Measurements from ENCODE around the gene ACER2. TPM values are rescaled to one million over a fixed set of nuclear protein-coding genes. Genes with fewer than 3 reads are reported as not detected.

Gene ACER2
- total RNA-seq, 1 donor from 2014 or later: 3.4 TPM

DNA sequence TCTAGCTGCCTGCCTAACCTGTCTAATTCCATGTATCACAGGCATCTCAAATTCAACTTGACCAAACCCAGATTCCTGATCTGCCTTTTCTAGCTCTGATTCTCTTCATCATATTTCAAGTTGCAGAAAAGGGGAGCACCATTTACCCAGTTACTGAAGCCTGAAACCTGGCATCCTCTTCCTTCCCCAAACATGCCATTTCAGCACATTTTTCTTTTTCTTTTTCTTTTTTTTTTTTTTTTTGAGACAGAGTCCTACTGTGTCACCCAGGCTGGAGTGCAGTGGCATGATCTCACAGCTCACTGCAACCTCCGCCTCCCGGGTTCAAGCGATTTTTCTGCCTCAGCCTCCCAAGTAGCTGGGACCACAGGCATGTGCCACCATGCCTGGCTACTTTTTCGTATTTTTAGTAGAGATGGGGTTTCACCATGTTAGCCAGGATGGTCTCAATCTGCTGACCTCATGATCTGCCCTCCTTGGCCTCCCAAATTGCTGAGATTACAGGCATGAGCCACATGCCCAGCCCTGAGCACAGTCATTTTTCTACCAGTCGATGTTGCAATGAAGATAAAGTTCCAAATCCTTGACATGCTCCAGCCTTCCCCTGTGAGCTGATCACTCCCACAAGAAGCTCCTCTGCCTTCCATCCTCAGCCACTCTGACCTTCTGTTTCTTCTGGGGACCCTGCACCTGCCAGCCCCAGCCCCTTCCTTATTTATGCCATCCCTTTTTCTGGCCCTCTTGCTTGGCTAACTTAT lies 32.2 kb downstream of the ACER2 start:
- ATAC-seq (ENCODE audit: poor library complexity): peak; percentile 75
- DNase-seq: no peak
- intact Hi-C loops (cut with DNase I): no loop called here

DNA sequence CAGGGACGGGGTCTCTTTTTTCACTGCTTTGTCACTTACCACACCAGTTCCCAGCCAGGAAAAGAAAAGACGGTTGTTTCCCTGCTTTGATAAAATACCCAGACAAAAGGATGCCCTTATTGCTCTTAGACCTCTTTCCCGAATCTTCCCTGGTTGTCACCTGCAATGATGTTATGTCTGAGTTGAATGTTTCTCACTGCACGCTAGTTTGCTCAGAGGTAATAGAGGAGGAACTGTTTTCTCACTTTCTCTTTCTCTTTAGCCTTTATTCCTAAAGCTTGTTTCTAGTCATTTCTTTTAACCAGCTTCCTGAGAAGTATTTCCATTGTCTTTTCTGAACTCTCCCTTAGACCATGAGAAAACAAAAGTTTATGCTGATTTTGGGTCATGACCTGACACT lies 32.9 kb downstream of the ACER2 start:
- intact Hi-C loops (cut with DNase I): no loop called here
- no peak for DNase-seq
- no peak for ATAC-seq (ENCODE audit: poor library complexity)

DNA sequence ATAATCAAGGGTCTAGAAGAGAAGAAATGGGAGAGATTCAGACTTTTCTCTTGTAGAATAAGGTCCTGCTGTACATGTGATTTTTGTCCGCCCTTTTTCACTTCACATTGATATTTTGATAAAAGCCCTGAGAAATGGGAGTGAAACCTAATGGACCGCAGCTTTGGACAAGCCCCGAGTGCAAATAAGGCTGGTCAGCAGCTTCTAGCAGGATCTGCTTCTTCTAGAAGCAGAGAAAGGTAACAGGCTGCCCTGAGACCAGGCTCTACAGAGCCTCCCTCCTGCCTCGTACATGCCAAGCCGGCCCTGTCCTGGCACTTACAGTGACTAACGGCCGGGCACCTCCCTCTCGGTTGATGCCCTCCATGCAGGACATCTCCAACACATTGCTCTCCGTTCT lies 33.4 kb downstream of the ACER2 start:
- intact Hi-C loops (cut with DNase I): no loop called here

DNA sequence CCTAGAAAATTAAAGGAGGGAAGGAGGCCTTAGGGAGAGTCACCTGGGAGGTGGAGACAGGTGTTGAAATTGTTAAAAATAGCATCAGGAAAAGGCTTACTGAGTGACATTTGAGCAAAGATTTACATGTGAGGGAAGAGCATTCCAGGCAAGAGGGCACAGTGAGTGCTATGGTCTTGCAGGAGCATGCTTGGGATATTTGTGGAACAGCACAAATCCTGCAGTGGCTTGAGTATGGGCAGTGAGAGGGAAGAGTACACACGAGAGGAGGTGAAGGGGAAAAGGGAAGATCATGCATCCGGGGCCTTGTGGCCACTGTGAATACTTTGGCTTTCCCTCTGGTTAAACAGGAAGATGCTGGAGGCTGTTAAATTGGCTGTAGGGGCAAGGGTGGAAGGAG lies 36.6 kb downstream of the ACER2 start:
- DNase-seq: no peak
- intact Hi-C loops (cut with DNase I): no loop called here
- ATAC-seq (ENCODE audit: poor library complexity): no peak

More for the DNA sequence above, 33.4 kb downstream of the ACER2 start:
- ATAC-seq (ENCODE audit: poor library complexity) (no peak), DNase-seq (no peak)

DNA sequence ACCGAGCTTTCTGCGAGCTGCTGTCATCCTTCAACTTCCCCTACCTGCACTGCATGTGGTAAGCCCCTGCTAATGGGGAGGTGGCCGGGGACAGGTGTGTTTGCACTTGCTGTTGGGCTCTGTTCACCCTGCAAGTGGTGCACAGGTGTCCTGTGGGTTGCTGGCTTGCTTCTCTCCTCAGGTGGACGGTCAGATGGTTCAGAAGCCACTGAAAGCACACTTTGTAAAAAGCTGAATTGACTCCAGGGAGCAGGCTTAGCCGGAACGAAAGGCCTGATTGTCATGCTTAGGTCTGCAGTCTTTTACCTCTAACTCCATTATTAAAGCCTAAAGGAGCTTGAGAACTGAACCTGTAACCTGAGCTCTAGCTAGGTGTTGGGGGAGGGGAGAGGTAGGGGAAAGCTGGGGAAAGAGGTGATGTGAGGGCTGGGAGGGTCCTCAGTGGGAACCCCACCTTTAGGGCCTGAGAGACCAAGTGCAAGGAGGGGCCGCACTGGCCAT lies 37.6 kb downstream of the ACER2 start:
- intact Hi-C loops (cut with DNase I): no loop called here
- ATAC-seq (ENCODE audit: poor library complexity) (no peak), DNase-seq (no peak)

DNA sequence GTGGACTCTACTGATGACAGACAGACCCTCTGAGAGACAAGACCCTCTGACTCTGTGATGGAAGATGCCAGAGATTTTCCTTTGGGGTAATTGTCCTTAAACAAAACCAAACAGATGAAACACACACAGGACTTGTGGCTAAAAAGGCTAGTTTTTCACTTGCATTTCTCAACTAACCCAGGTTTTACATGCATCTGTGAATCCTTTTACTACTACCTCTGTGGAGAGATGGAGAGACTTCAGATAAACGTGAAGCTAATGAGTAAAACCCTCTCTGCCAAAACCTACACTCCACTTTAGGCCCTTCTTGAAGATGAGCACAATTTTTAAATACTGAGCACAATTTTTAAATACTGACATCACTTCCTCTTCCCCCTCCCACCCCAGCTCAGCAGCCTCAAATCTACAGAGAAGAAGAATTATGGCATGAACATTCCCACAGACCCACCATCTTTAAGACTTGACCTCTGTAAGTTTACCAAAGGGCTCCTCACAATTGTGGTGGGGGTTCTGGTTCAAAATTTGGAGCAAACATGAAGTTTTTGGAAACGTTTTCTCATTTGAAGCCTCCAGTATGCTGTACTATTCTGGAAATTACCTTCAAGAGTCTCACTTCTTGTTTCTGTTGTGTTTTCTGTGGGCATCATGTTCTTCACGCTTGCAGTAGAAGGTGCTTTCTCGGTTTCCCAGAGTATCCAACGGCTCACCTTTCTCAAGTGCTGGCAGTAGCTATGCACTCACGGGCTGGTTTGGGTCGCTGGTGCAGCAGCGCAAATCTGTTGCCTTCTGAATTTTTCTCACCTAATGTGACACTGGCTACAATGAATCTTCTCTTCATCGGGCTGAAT lies 42.7 kb downstream of the ACER2 start:
- intact Hi-C loops (cut with DNase I): no loop called here
- ATAC-seq (ENCODE audit: poor library complexity): no peak
- DNase-seq: no peak

DNA sequence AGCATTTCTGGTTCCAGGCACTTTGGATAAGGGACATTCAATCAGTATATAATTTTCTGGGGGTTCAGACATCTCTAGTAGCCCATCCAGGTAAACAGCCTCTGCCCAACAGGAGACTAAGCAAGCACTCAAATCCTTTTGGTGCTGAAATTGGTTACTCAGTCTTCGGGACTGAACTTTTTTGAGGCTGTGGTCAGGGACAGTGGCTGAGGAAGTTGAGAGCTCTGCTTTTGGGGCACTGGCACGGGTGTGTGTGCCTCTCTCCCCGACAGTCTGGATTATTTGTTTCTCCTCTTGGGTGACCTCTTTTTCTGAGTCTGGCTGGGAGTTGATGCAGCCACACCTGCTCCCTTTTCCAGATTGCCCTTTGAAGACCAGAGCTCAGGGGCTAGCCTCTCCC lies 47.6 kb downstream of the ACER2 start:
- peak; percentile 18 for ATAC-seq (ENCODE audit: poor library complexity)
- intact Hi-C loops (cut with DNase I): loop anchor here (5.0 kb wide), 3 partner anchors 79 to 409 kb away; partner anchors contain the start of gene RRAGA

DNA sequence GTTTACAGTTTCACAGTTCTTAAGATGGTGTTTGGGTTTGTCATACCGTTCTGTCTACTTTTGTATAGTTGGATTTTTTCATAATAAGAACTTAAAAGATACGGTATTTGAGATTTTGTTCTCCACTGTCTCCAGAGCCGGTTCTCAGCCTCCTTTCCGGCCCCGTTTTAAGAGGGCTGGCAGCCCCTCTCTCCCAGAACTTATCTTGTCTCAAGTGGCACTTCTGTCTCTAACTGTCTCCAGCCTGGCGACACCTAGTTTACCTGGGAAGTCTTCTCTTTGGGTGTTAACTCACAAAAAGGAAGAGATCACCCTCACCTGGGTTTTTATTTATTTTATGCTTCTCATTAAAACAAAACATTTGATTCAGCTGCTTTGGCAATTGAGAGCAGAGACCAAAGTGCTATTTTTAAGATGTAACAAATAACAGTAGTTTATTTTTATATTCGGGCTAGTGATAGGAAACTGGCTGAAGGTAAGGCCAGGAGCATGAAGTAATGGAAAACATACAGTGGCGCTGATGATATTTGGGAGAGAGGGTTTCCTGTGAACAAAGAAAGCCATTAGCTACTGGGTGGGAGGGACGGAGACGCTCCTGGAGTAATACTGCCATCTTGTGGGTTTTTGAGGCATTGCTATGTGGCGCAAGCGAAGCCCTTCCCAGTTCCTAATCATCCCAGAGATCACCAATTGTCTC lies 48.3 kb downstream of the ACER2 start:
- DNase-seq (peak; percentile 54), ATAC-seq (ENCODE audit: poor library complexity) (peak; percentile 97)
- intact Hi-C loops (cut with DNase I): loop anchor here (5.0 kb wide), 3 partner anchors 80 to 410 kb away; partner anchors contain the start of gene RRAGA

More for the DNA sequence above, 47.6 kb downstream of the ACER2 start:
- no peak for DNase-seq

DNA sequence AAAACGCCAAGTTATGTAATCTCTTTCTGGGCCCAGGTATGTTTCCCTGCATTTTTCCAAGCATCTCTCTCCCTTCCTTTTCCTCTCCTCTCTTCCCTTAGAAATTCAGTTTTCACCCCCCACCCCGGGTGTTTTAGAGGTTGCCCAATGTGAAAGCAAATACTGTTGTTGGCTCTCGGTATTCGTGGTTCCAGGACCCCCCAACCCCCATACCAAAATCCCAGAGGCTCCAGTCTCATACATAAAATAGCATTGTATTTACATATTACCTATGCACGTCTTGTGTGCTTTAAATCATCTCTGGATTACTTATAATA lies 48.8 kb downstream of the ACER2 start:
- intact Hi-C loops (cut with DNase I): loop anchor here (5.0 kb wide), 3 partner anchors 80 to 410 kb away; partner anchors contain the start of gene RRAGA
- DNase-seq (no peak), ATAC-seq (ENCODE audit: poor library complexity) (no peak)

DNA sequence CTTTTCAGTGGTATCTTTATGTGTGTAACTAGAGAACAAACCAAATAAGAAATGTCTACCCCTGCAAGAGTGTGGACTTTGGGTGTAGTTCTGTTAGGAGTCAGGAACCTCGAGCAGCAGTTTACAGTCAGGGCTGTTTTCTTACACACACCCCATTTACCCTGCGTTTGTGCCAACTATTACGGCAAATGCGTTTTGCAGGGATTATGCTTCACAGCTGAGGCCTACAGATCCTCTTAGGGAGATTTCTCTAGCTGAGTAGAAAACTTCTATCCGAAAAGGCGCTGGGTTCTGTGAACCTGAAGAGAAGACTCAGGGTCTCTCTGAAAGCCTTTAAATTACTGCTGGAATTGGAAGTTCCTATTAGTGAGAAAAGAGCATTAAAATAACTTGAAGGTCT lies 51.4 kb downstream of the ACER2 start:
- DNase-seq (no peak), ATAC-seq (ENCODE audit: poor library complexity) (no peak)
- intact Hi-C loops (cut with DNase I): no loop called here

DNA sequence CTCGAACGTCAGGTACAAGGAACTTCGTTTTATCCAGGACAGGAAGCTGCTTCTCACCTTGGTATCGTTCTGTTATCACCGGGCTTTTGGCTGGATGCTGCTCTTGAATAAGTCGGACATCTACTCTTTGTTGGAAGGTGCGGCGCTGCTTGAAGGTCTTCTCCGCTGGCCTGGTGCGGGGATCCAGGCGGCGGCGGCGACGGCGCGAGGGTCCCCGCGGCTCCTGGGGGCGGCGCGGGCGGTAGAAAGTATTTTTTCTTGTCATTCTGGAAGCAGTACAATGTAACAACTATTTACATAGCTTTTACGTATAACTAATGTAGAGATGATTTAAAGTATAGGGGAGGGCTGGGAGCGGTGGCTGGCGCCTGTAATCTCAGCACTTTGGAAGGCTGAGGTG lies 52.3 kb downstream of the ACER2 start:
- intact Hi-C loops (cut with DNase I): no loop called here
- DNase-seq: no peak

DNA sequence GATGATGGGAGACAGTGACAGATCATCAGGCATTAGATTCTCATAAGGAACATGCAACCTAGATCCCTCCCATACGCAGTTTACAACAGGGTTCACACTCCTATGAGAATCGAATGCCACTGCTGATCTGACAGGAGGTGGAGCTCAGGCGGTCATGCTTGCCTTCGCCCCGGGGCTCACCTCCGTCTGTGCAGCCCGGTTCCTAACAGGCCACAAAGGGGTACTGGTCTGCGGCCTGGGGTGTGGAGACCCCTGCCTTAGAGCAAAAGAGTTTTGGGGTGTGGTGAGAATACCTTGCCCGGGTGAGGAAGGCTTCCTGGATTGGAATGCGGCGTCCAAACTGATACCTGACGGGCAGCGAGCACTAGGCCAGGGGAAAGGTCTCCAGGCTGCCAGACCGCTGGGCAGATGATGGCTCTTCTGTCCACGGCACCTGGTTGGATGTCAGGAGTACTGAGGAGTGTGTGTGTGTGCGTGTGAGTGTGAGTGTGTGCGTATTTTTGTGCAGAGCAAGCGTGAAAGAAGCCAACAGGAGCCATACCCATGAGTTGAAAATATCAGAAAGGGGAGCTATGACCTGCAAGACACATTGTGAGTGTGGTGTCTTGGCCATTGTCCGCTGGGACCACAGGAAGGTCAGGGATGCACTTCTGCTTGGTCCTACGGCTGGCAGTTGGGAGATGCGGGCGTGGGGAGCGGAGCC lies 55.4 kb downstream of the ACER2 start:
- ATAC-seq (ENCODE audit: poor library complexity) (no peak), DNase-seq (no peak)
- intact Hi-C loops (cut with DNase I): no loop called here

More for the DNA sequence above, 52.3 kb downstream of the ACER2 start:
- ATAC-seq (ENCODE audit: poor library complexity): no peak

DNA sequence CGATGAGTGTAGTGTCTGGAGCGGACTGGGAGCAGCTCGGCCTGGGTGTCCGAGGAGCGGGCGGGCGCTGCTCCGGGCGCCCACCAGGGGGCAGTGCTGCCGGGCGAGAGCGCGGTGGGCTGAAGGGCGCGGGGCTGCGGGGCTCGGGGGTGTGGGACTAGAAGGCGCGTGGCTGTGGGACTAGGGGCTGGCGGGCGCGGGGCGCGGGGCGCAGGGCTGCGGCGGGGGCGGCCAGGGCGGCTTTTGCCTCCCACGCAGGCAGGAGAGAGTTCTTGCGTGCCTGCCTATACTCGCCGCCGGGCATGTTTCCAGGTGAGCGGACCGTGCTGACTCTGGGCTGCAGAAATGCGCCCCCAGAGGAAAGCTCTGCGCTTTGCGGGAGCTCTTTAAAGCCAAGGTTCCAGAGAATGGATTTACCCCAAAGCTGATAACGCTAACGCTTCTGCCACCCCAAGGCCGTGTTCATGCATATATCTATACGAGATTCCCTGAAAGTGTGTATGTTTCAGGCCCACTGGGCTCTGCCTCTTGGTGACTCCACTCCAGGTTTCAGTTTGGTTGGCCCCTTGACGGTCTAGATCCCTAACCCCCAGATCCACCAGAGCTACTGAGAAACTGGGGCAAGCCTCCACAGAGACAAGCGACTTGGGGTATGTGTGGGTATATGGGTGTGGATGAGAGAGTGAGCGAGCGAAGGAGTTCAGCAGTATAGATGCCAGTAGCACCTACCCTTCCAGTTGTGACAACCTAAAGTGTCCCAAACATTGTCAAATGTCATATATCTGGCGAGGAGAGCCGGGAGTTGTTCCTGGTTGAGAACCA lies 56.2 kb downstream of the ACER2 start:
- DNase-seq: peak; percentile 84
- intact Hi-C loops (cut with DNase I): no loop called here
- ATAC-seq (ENCODE audit: poor library complexity): peak; percentile 97

DNA sequence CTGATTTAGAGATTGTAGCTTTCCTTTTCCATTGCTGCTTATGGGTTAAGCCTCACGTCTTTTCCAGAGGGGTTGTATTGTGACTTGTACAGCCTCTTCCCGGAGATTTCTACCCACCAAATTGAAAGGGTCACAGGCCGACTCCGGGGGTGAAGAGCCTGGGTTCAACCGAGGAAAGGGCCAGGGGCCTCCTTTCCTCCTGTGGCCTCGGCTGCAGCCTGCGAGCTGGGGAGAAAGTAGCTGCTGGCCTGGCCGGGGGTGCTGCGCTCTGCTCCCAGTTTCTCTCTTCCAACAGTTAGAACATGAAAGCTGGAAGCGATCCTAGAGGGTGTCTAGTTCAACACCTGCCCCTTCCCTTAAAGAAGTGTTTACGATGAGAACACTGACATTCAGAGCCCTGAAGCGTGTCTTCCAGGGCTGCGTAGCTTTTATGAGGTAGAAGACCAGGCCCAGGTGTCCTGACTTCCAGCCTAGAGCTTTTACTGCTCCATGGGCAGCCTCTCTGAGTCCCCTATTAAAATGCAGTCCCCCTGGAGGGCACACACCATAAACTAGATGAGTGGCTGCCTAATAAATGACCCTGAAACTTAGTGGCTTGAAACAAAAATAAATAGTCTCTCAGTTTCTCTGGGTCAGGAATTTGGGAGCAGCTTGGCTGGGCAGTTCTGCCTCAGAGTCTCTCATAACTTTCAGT lies 56.9 kb downstream of the ACER2 start:
- intact Hi-C loops (cut with DNase I): no loop called here
- no peak for DNase-seq
- no peak for ATAC-seq (ENCODE audit: poor library complexity)

DNA sequence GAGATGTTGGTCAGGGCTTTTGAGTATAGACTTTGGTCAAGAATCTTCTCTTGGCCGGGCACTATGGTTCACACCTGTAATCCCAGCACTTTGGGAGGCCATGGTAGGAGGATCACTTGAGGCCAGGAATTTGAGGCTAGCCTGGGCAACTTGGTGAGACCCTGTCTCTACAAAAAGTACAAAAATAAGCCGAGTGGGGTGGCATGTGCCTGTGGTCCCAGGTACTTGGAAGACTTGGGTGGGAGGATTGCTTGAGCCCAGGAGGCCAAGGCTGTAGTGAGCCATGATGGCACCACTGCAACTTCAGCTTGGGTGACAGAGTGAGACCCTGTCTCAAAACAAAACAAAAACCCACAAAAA lies 57.5 kb downstream of the ACER2 start:
- intact Hi-C loops (cut with DNase I): no loop called here
- ATAC-seq (ENCODE audit: poor library complexity) (no peak), DNase-seq (no peak)

DNA sequence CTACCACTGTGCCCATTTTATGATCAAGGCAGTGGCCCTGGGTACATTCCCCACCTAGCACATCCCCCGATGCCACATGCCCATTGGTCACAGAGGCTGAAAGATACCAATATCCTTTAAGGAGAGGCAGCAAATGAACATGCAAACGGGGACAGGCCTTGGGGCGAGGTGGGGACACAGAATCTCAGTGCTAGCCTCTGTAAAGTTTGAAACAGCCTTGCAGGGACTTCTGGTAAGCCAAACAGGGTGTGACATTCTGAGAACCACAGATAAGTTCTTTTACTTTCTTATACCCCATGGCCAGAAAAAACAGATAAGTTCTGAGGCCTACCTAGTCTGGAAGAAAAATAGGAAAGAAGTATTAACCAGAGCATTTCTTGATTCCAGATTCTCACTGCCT lies 60.5 kb downstream of the ACER2 start:
- no peak for ATAC-seq (ENCODE audit: poor library complexity)
- DNase-seq: no peak
- intact Hi-C loops (cut with DNase I): no loop called here

DNA sequence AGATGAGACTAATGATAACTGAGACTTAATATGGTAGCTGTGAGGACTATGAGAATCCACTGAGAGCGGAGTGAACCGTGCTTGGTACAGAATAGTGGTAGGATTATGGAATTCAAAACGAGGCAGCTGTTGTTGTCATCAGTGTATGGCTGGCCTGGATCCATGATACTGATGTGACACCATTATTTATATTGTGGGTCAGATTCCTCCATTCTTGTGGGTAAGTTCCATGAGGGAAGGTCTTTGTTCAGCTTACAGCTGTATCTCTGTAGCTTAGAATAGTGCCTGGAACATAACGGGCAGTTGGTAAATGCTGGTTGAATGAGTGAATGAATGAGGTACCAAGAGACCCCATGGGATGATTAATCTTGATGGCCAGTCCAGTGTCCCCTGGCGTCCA lies 61.8 kb downstream of the ACER2 start:
- intact Hi-C loops (cut with DNase I): no loop called here
- ATAC-seq (ENCODE audit: poor library complexity) (no peak), DNase-seq (no peak)
